Liver (tissue), 9 donors: ENCODE data around the gene HPCAL4. TPM values are rescaled to one million over a fixed set of nuclear protein-coding genes. Genes with fewer than 3 reads are reported as not detected.

Experiments
- DNase-seq: peaks from one replicate; pipeline ENCODE4 v3.0.0-alpha.2; 2017; ENCODE audit warnings: low spot score
- H3K27ac ChIP-seq, 2 donors: one replicate each; pipeline ENCODE4 v1.7.0; 2013; ENCODE audit warnings: inconsistent platforms in 2 of 2, low read length in 2 of 2, control low read depth in 1 of 2, low read depth in 1 of 2, mild to moderate bottlenecking in 1 of 2
- H3K27me3 ChIP-seq, 4 donors: one replicate each; pipeline versions ENCODE4 v1.6.1 to v1.7.0; 2013; ENCODE audit warnings: low read length in 3 of 4, inconsistent platforms in 1 of 4, mild to moderate bottlenecking in 1 of 4, moderate library complexity in 1 of 4; ENCODE audit not compliant: control insufficient read depth in 4 of 4, insufficient read depth in 4 of 4
- H3K36me3 ChIP-seq, 4 donors: one replicate each; pipeline versions ENCODE4 v1.6.1 to v1.7.0; 2013; ENCODE audit warnings: low read length in 3 of 4, mild to moderate bottlenecking in 3 of 4, low read depth in 1 of 4, moderate library complexity in 1 of 4; ENCODE audit not compliant: control insufficient read depth in 4 of 4, insufficient read depth in 3 of 4
- H3K4me1 ChIP-seq, 4 donors: one replicate each; pipeline versions ENCODE4 v1.6.1 to v1.7.0; 2013; ENCODE audit warnings: low read length in 3 of 4, mild to moderate bottlenecking in 3 of 4, moderate library complexity in 1 of 4; ENCODE audit not compliant: control insufficient read depth in 4 of 4, insufficient read depth in 4 of 4
- H3K4me3 ChIP-seq, 3 donors: one replicate each; pipeline versions ENCODE4 v1.6.1 to v1.7.0; 2013; ENCODE audit warnings: low read length in 3 of 3, control low read depth in 1 of 3, low read depth in 1 of 3, mild to moderate bottlenecking in 1 of 3
- H3K9ac ChIP-seq, 2 donors: one replicate each; pipeline ENCODE4 v1.7.0; 2013; ENCODE audit warnings: low read length in 2 of 2, mild to moderate bottlenecking in 2 of 2, moderate library complexity in 2 of 2, control low read depth in 1 of 2, low read depth in 1 of 2
- H3K9me3 ChIP-seq, 4 donors: one replicate each; pipeline versions ENCODE4 v1.6.1 to v1.7.0; 2013; ENCODE audit warnings: low read length in 3 of 4; ENCODE audit not compliant: control insufficient read depth in 4 of 4
- EGR1 ChIP-seq, 2 donors: IDR thresholded peaks; 2 replicates each; pipeline ENCODE4 v1.6.1; 2016 to 2018; ENCODE audit warnings: antibody characterized with exemption in 2 of 2, low read depth in 2 of 2
- FOXA1 ChIP-seq: IDR thresholded peaks from 2 replicates; pipeline ENCODE4 v1.6.1; 2016; ENCODE audit warnings: antibody characterized with exemption
- FOXA2 ChIP-seq: IDR thresholded peaks from 2 replicates; pipeline ENCODE4 v1.6.1; 2016; ENCODE audit warnings: antibody characterized with exemption
- GABPA ChIP-seq, 2 donors: IDR thresholded peaks in 1 of 2; conservative IDR thresholded peaks in 1 of 2; 2 replicates each; pipeline ENCODE4 v1.6.1; 2016; ENCODE audit warnings: antibody characterized with exemption in 2 of 2, mild to moderate bottlenecking in 1 of 2, moderate library complexity in 1 of 2
- HNF4A ChIP-seq, 2 donors: conservative IDR thresholded peaks; 2 replicates each; pipeline ENCODE4 v1.6.1; 2016; ENCODE audit warnings: antibody characterized with exemption in 2 of 2, mild to moderate bottlenecking in 2 of 2
- HNF4G ChIP-seq: IDR thresholded peaks from 2 replicates; pipeline ENCODE4 v1.6.1; 2016; ENCODE audit warnings: antibody characterized with exemption
- JUND ChIP-seq, 2 donors: IDR thresholded peaks; 2 replicates each; pipeline ENCODE4 v1.6.1; 2016; ENCODE audit warnings: antibody characterized with exemption in 2 of 2
- NR2F2 ChIP-seq: IDR thresholded peaks from 2 replicates; pipeline ENCODE4 v1.6.1; 2016; ENCODE audit warnings: antibody characterized with exemption
- RAD21 ChIP-seq, 2 donors: IDR thresholded peaks; 2 replicates each; pipeline ENCODE4 v1.6.1; 2016; ENCODE audit warnings: antibody characterized with exemption in 2 of 2, mild to moderate bottlenecking in 2 of 2
- RXRA ChIP-seq, 2 donors: IDR thresholded peaks; 2 replicates each; pipeline ENCODE4 v1.6.1; 2017 to 2018; ENCODE audit warnings: antibody characterized with exemption in 2 of 2, mild to moderate bottlenecking in 1 of 2
- SP1 ChIP-seq: IDR thresholded peaks from 2 replicates; pipeline ENCODE4 v1.6.1; 2018; ENCODE audit warnings: antibody characterized with exemption, mild to moderate bottlenecking
- TAF1 ChIP-seq: conservative IDR thresholded peaks from 2 replicates; pipeline ENCODE4 v1.6.1; 2016; ENCODE audit warnings: antibody characterized with exemption, mild to moderate bottlenecking
- YY1 ChIP-seq: IDR thresholded peaks from 2 replicates; pipeline ENCODE4 v1.6.1; 2016; ENCODE audit warnings: antibody characterized with exemption, mild to moderate bottlenecking
- WGBS: extraction: QIAGEN DNeasy Blood & Tissue Kit; methylation state at CpG from one replicate; pipeline ENCODE4 v1.1.7; 2013; 5-methylcytosine and 5-hydroxymethylcytosine counted together
- polyA plus RNA-seq, 2 donors: library from polyadenylated mRNA; stranded (reverse) in 1 of 2; unstranded in 1 of 2; fragments of 200-250 nt in 1 of 2; fragments of >200 nt in 1 of 2; fragmentation: Nextera tagmentation in 1 of 2; extraction: Ambion mirVana in 1 of 2; gene quantifications; one replicate each; pipeline versions ENCODE4 v1.2.1 to v1.2.3, GENCODE V29; 2013 to 2015
- total RNA-seq, 2 donors: library from RNA; depleted of rRNA; stranded (reverse); fragments of >200 nt; gene quantifications; one replicate each; pipeline ENCODE4 v1.2.3, GENCODE V29; 2014
- TF ChIP-seq, protein P1 (sequence below): IDR thresholded peaks from 2 replicates; pipeline ENCODE4 v1.6.1; 2016; ENCODE audit warnings: antibody characterized with exemption
- TF ChIP-seq, protein P2 (sequence below): IDR thresholded peaks from 2 replicates; pipeline ENCODE4 v1.6.1; 2016; ENCODE audit warnings: antibody characterized with exemption, mild to moderate bottlenecking
- TF ChIP-seq, protein P3 (sequence below): fragments of 150-350 bp; IDR thresholded peaks from 2 replicates; pipeline ENCODE4 v1.5.1; 2017; ENCODE audit warnings: improper control_type of control experiment, low read depth, low read length; ENCODE audit not compliant: missing input control
- TF ChIP-seq, protein P4 (sequence below): IDR thresholded peaks from 2 replicates; pipeline ENCODE4 v1.6.1; 2016; ENCODE audit warnings: antibody characterized with exemption
- TF ChIP-seq, protein P5 (sequence below): IDR thresholded peaks from 2 replicates; pipeline ENCODE4 v1.6.1; 2016; ENCODE audit warnings: antibody characterized with exemption
- donor health status: healthy.
- donor health status: healthy.
- donor health status: healthy.
- donor health status: healthy.
- donor health status: healthy.

The HPCAL4 gene
- total and polyA plus RNA-seq, 4 donors: not detected

DNA sequence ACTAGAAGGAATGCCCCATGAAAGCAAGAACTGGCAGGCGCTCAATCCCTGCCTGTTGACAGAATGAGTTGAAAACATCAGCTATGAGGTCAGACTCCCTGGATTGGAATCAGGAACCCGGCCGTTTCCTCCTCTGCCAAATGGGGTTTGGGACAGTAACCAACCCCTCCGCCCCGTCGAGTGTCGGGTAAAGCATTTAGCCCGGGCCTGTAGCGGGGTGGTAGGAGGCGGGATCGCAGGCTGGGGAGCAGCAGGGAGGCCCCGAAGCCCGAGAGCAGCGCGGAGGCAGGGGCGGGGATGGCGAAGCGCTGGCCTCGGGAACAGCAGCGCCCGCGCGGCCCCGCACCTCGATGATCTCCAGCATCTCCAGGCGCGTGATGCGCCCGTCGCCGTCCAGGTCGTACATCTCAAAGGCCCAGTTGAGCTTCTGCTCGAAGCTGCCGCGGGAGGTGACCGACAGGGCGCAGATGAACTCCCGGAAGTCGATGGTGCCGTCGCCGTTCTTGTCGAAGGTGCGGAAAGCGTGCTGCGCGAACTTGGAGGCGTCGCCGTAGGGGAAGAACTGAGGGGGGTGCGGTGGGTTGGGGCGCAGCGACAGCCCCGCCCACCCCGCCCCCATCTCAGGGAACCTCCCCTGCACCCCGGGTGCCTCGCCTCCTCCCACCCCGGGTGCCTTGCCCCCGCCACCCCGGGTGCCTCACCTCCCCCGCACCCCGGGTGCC lies 7.5 kb downstream of the HPCAL4 start:
- no peak for TF ChIP-seq RAD21 (IDR thresholded peaks at IDR 0.05)
- TF ChIP-seq FOXA2: no peak
- TF ChIP-seq, protein P1, sequence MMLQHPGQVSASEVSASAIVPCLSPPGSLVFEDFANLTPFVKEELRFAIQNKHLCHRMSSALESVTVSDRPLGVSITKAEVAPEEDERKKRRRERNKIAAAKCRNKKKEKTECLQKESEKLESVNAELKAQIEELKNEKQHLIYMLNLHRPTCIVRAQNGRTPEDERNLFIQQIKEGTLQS: no peak
- TF ChIP-seq HNF4G: no peak
- TF ChIP-seq NR2F2: no peak
- TF ChIP-seq, protein P2, sequence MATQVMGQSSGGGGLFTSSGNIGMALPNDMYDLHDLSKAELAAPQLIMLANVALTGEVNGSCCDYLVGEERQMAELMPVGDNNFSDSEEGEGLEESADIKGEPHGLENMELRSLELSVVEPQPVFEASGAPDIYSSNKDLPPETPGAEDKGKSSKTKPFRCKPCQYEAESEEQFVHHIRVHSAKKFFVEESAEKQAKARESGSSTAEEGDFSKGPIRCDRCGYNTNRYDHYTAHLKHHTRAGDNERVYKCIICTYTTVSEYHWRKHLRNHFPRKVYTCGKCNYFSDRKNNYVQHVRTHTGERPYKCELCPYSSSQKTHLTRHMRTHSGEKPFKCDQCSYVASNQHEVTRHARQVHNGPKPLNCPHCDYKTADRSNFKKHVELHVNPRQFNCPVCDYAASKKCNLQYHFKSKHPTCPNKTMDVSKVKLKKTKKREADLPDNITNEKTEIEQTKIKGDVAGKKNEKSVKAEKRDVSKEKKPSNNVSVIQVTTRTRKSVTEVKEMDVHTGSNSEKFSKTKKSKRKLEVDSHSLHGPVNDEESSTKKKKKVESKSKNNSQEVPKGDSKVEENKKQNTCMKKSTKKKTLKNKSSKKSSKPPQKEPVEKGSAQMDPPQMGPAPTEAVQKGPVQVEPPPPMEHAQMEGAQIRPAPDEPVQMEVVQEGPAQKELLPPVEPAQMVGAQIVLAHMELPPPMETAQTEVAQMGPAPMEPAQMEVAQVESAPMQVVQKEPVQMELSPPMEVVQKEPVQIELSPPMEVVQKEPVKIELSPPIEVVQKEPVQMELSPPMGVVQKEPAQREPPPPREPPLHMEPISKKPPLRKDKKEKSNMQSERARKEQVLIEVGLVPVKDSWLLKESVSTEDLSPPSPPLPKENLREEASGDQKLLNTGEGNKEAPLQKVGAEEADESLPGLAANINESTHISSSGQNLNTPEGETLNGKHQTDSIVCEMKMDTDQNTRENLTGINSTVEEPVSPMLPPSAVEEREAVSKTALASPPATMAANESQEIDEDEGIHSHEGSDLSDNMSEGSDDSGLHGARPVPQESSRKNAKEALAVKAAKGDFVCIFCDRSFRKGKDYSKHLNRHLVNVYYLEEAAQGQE: no peak
- TF ChIP-seq HNF4A (conservative IDR thresholded peaks at IDR 0.05): no peak
- TF ChIP-seq EGR1 (IDR thresholded peaks at IDR 0.05; ENCODE audit: low read depth in 2 of 2): no peak
- no peak for TF ChIP-seq SP1
- TF ChIP-seq, protein P3, sequence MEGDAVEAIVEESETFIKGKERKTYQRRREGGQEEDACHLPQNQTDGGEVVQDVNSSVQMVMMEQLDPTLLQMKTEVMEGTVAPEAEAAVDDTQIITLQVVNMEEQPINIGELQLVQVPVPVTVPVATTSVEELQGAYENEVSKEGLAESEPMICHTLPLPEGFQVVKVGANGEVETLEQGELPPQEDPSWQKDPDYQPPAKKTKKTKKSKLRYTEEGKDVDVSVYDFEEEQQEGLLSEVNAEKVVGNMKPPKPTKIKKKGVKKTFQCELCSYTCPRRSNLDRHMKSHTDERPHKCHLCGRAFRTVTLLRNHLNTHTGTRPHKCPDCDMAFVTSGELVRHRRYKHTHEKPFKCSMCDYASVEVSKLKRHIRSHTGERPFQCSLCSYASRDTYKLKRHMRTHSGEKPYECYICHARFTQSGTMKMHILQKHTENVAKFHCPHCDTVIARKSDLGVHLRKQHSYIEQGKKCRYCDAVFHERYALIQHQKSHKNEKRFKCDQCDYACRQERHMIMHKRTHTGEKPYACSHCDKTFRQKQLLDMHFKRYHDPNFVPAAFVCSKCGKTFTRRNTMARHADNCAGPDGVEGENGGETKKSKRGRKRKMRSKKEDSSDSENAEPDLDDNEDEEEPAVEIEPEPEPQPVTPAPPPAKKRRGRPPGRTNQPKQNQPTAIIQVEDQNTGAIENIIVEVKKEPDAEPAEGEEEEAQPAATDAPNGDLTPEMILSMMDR: no peak
- TF ChIP-seq JUND (IDR thresholded peaks at IDR 0.05): no peak
- TF ChIP-seq, protein P4, sequence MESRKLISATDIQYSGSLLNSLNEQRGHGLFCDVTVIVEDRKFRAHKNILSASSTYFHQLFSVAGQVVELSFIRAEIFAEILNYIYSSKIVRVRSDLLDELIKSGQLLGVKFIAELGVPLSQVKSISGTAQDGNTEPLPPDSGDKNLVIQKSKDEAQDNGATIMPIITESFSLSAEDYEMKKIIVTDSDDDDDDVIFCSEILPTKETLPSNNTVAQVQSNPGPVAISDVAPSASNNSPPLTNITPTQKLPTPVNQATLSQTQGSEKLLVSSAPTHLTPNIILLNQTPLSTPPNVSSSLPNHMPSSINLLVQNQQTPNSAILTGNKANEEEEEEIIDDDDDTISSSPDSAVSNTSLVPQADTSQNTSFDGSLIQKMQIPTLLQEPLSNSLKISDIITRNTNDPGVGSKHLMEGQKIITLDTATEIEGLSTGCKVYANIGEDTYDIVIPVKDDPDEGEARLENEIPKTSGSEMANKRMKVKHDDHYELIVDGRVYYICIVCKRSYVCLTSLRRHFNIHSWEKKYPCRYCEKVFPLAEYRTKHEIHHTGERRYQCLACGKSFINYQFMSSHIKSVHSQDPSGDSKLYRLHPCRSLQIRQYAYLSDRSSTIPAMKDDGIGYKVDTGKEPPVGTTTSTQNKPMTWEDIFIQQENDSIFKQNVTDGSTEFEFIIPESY: no peak
- TF ChIP-seq, protein P5, sequence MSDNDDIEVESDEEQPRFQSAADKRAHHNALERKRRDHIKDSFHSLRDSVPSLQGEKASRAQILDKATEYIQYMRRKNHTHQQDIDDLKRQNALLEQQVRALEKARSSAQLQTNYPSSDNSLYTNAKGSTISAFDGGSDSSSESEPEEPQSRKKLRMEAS: no peak
- no peak for TF ChIP-seq TAF1
- TF ChIP-seq FOXA1: no peak
- TF ChIP-seq YY1: no peak
- no peak for TF ChIP-seq RXRA (IDR thresholded peaks at IDR 0.05)
- TF ChIP-seq GABPA (IDR thresholded peaks at IDR 0.05 in 1 of 2, conservative IDR thresholded peaks at IDR 0.05 in 1 of 2): no peak
- Histone ChIP-seq H3K4me3 (no peak overlapping the region), H3K27ac (no peak overlapping the region), H3K9ac (no peak overlapping the region), H3K36me3 (no peaks in the 10 kb centered on the region), H3K27me3 (peaks cover 0 to 7% (median 6%) of the 10 kb centered on the region in 4 donors), H3K4me1 (no peaks in the 10 kb centered on the region), H3K9me3 (no peaks in the 10 kb centered on the region)
- 15% methylated on average over 62 of the region's 62 CpGs for WGBS
- DNase-seq: no peak
